Measurements from ENCODE around the gene CR2.

GRCh38 chr1:207433435-207433834 is 20.7 kb upstream of the CR2 start:
- no peak for TF ChIP-seq CTCF (IDR thresholded peaks at IDR 0.05)
- no peak for TF ChIP-seq EP300 (IDR thresholded peaks at IDR 0.05)
